K562 (cell line): ENCODE results near the gene LSS. TPM values are rescaled to one million over a fixed set of nuclear protein-coding genes. Genes with fewer than 3 reads are reported as not detected.

Source experiments
- BCL6 ChIP-seq: fragments of 250-450 bp; sonication (Bioruptor Pico); IDR thresholded peaks from 2 replicates; pipeline ENCODE4 v1.4.0; 2020
- BRD9 ChIP-seq: fragments of 450-650 bp; IDR thresholded peaks from 2 replicates; pipeline ENCODE4 v1.6.1; 2018; ENCODE audit warnings: low read depth; ENCODE audit not compliant: partially characterized antibody
- DACH1 ChIP-seq: fragments of 450-650 bp; IDR thresholded peaks from 2 replicates; pipeline ENCODE4 v1.6.1; 2018; ENCODE audit not compliant: partially characterized antibody
- ETV6 ChIP-seq, 3 experiments: fragments of 150-350 bp in 1 of 3; sonication (generic) in 1 of 3; formaldehyde crosslinking in 1 of 3; IDR thresholded peaks; 2 replicates each; pipeline versions ENCODE4 v1.6.1 to v1.8.0; 2014 to 2022; ENCODE audit warnings: borderline replicate concordance in 2 of 3, low read depth in 2 of 3, antibody characterized with exemption in 1 of 3, low read length in 1 of 3, mild to moderate bottlenecking in 1 of 3, missing genetic modification reagents in 1 of 3
- HDAC3 ChIP-seq: fragments of 450-650 bp; IDR thresholded peaks from 2 replicates; pipeline ENCODE4 v1.6.1; 2018; ENCODE audit warnings: borderline replicate concordance, mild to moderate bottlenecking, moderate library complexity; ENCODE audit not compliant: partially characterized antibody
- MAFF ChIP-seq: IDR thresholded peaks from 2 replicates; pipeline ENCODE4 v1.6.1; 2012; ENCODE audit warnings: low read length, improper control_type of control experiment
- MTF1 ChIP-seq: fragments of 250-450 bp; sonication (Bioruptor Pico); IDR thresholded peaks from 2 replicates; pipeline ENCODE4 v1.9.0; 2021; ENCODE audit warnings: moderate library complexity, mild to moderate bottlenecking, inconsistent platforms, borderline replicate concordance
- NUFIP1 ChIP-seq: fragments of 450-650 bp; IDR thresholded peaks from 2 replicates; pipeline ENCODE4 v1.6.1; 2018; ENCODE audit not compliant: partially characterized antibody
- PHB ChIP-seq: fragments of 250-450 bp; sonication (Bioruptor Pico); IDR thresholded peaks from 2 replicates; pipeline ENCODE4 v1.5.0; 2021
- SIRT6 ChIP-seq: IDR thresholded peaks from one replicate; pipeline ENCODE4 v1.6.1; 2012; ENCODE audit warnings: low read depth, mild to moderate bottlenecking, control low read depth, inconsistent platforms, low read length, moderate library complexity
- TRIM28 ChIP-seq: fragments of 450-650 bp; IDR thresholded peaks from 2 replicates; pipeline ENCODE4 v1.6.1; 2017
- ZFX ChIP-seq: sonication (generic); formaldehyde crosslinking; IDR thresholded peaks from 2 replicates; pipeline ENCODE4 v1.8.0; 2022; ENCODE audit warnings: mild to moderate bottlenecking, missing genetic modification reagents, moderate library complexity
- ZNF124 ChIP-seq: sonication (generic); formaldehyde crosslinking; IDR thresholded peaks from 2 replicates; pipeline ENCODE4 v1.8.1; 2022; ENCODE audit warnings: missing genetic modification reagents
- ZNF232 ChIP-seq: sonication (generic); formaldehyde crosslinking; IDR thresholded peaks from 2 replicates; pipeline ENCODE4 v1.8.0; 2022; ENCODE audit warnings: mild to moderate bottlenecking, missing genetic modification reagents
- ZNF253 ChIP-seq: fragments of 250-450 bp; sonication (Bioruptor Pico); conservative IDR thresholded peaks from 2 replicates; pipeline ENCODE4 v1.6.1; 2021; ENCODE audit warnings: mild to moderate bottlenecking
- ZNF311 ChIP-seq: fragments of 250-450 bp; sonication (Bioruptor Pico); IDR thresholded peaks from 2 replicates; pipeline ENCODE4 v1.4.0; 2020; ENCODE audit warnings: mild to moderate bottlenecking, moderate library complexity
- ZNF668 ChIP-seq: fragments of 250-450 bp; sonication (Bioruptor Pico); IDR thresholded peaks from 2 replicates; pipeline ENCODE4 v1.8.0; 2022; ENCODE audit warnings: mild to moderate bottlenecking, inconsistent platforms
- polyA plus RNA-seq, 8 experiments: library from polyadenylated mRNA; depleted of rRNA in 4 of 8; stranded (reverse) in 5 of 8; unstranded in 3 of 8; fragments of >200 nt; fragmentation: Nextera tagmentation in 2 of 8; fragmentation: Illumina TruSeq in 1 of 8; extraction: Ambion mirVana in 2 of 8; extraction: Trizol in 1 of 8; gene quantifications; 2 replicates each; pipeline versions ENCODE4 v1.2.1 to v1.2.3, GENCODE V29; 2011 to 2014; ENCODE audit warnings: inconsistent platforms in 1 of 8, missing spikeins in 1 of 8
- total RNA-seq, 7 experiments: library from RNA; depleted of rRNA in 6 of 7; stranded (reverse); fragments of >200 nt in 6 of 7; fragmentation: Illumina TruSeq in 2 of 7; extraction: Trizol in 2 of 7; gene quantifications; 2 replicates each; pipeline versions ENCODE4 v1.2.1 to v1.2.3, GENCODE V29; 2011 to 2021; ENCODE audit warnings: low replicate concordance in 1 of 7
- TF ChIP-seq, protein P1 (sequence below): fragments of 250-450 bp; sonication (Bioruptor Pico); IDR thresholded peaks from 2 replicates; pipeline ENCODE4 v1.8.0; 2022; ENCODE audit warnings: moderate library complexity, mild to moderate bottlenecking, inconsistent platforms
- TF ChIP-seq, protein P2 (sequence below): sonication (generic); formaldehyde crosslinking; IDR thresholded peaks from 2 replicates; pipeline ENCODE4 v1.8.1; 2023; ENCODE audit warnings: mild to moderate bottlenecking, missing genetic modification reagents, moderate library complexity
- TF ChIP-seq, protein P3 (sequence below): fragments of 250-450 bp; sonication (Bioruptor Pico); IDR thresholded peaks from 2 replicates; pipeline ENCODE4 v1.6.1; 2021; ENCODE audit warnings: mild to moderate bottlenecking
- TF ChIP-seq, protein P4 (sequence below): sonication (generic); formaldehyde crosslinking; IDR thresholded peaks from 2 replicates; pipeline ENCODE4 v1.8.0; 2023; ENCODE audit warnings: missing genetic modification reagents, mild to moderate bottlenecking, borderline replicate concordance

Gene LSS
- total and polyA plus RNA-seq, 9 of the 15 experiments (the other 6 are each of a cell fraction or from before 2014, with no cell fraction given): 2.2 to 89.5 (median 37.4) TPM

GRCh38 chr21:46180778-46181391 lies 47.7 kb downstream of the LSS start (continued):
- TF ChIP-seq, protein P1, sequence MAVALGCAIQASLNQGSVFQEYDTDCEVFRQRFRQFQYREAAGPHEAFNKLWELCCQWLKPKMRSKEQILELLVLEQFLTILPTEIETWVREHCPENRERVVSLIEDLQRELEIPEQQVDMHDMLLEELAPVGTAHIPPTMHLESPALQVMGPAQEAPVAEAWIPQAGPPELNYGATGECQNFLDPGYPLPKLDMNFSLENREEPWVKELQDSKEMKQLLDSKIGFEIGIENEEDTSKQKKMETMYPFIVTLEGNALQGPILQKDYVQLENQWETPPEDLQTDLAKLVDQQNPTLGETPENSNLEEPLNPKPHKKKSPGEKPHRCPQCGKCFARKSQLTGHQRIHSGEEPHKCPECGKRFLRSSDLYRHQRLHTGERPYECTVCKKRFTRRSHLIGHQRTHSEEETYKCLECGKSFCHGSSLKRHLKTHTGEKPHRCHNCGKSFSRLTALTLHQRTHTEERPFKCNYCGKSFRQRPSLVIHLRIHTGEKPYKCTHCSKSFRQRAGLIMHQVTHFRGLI (CRISPR knock-in tag): no peak
- no peak for TF ChIP-seq PHB (CRISPR knock-in tag)
- no peak for TF ChIP-seq MAFF
- TF ChIP-seq, protein P2, sequence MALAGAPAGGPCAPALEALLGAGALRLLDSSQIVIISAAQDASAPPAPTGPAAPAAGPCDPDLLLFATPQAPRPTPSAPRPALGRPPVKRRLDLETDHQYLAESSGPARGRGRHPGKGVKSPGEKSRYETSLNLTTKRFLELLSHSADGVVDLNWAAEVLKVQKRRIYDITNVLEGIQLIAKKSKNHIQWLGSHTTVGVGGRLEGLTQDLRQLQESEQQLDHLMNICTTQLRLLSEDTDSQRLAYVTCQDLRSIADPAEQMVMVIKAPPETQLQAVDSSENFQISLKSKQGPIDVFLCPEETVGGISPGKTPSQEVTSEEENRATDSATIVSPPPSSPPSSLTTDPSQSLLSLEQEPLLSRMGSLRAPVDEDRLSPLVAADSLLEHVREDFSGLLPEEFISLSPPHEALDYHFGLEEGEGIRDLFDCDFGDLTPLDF (CRISPR knock-in tag): no peak
- TF ChIP-seq NUFIP1: no peak
- no peak for TF ChIP-seq DACH1
- no peak for TF ChIP-seq ZNF253 (CRISPR knock-in tag)
- no peak for TF ChIP-seq BCL6
- TF ChIP-seq SIRT6: no peak
- no peak for TF ChIP-seq ETV6 (IDR thresholded peaks at IDR 0.05; ENCODE audit: borderline replicate concordance in 1 of 2, low read depth in 2 of 2, low read length in 1 of 2)
- no peak for TF ChIP-seq ETV6 (CRISPR knock-in tag; IDR thresholded peaks at IDR 0.05; ENCODE audit: borderline replicate concordance)
- TF ChIP-seq BRD9: no peak
- TF ChIP-seq, protein P3, sequence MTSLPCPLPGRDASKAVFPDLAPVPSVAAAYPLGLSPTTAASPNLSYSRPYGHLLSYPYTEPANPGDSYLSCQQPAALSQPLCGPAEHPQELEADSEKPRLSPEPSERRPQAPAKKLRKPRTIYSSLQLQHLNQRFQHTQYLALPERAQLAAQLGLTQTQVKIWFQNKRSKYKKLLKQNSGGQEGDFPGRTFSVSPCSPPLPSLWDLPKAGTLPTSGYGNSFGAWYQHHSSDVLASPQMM: no peak
- TF ChIP-seq HDAC3: no peak
- TF ChIP-seq MTF1 (CRISPR knock-in tag): no peak
- TF ChIP-seq TRIM28: no peak
- TF ChIP-seq, protein P4, sequence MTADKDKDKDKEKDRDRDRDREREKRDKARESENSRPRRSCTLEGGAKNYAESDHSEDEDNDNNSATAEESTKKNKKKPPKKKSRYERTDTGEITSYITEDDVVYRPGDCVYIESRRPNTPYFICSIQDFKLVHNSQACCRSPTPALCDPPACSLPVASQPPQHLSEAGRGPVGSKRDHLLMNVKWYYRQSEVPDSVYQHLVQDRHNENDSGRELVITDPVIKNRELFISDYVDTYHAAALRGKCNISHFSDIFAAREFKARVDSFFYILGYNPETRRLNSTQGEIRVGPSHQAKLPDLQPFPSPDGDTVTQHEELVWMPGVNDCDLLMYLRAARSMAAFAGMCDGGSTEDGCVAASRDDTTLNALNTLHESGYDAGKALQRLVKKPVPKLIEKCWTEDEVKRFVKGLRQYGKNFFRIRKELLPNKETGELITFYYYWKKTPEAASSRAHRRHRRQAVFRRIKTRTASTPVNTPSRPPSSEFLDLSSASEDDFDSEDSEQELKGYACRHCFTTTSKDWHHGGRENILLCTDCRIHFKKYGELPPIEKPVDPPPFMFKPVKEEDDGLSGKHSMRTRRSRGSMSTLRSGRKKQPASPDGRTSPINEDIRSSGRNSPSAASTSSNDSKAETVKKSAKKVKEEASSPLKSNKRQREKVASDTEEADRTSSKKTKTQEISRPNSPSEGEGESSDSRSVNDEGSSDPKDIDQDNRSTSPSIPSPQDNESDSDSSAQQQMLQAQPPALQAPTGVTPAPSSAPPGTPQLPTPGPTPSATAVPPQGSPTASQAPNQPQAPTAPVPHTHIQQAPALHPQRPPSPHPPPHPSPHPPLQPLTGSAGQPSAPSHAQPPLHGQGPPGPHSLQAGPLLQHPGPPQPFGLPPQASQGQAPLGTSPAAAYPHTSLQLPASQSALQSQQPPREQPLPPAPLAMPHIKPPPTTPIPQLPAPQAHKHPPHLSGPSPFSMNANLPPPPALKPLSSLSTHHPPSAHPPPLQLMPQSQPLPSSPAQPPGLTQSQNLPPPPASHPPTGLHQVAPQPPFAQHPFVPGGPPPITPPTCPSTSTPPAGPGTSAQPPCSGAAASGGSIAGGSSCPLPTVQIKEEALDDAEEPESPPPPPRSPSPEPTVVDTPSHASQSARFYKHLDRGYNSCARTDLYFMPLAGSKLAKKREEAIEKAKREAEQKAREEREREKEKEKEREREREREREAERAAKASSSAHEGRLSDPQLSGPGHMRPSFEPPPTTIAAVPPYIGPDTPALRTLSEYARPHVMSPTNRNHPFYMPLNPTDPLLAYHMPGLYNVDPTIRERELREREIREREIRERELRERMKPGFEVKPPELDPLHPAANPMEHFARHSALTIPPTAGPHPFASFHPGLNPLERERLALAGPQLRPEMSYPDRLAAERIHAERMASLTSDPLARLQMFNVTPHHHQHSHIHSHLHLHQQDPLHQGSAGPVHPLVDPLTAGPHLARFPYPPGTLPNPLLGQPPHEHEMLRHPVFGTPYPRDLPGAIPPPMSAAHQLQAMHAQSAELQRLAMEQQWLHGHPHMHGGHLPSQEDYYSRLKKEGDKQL (CRISPR knock-in tag): peak; percentile 79; the same call in 1 of the 2 replicates
- no peak for TF ChIP-seq ZNF668 (CRISPR knock-in tag)
- TF ChIP-seq ZNF124 (CRISPR knock-in tag): 0 out of 2 replicates have a peak, but pooled peaks have one; percentile 56
- peak; percentile 6; the same call in 1 of the 2 replicates for TF ChIP-seq ZFX (CRISPR knock-in tag)
- no peak for TF ChIP-seq ZNF232 (CRISPR knock-in tag)
- no peak for TF ChIP-seq ZNF311
